HG02571 (cell line): ENCODE measurements around the gene CATSPERB.
"Not testable (repeated sequence)": the region's sequence is repeated elsewhere in the genome, so short reads cannot be mapped to it uniquely, and the experiment has no call there.

ENCODE experiments used
- ATAC-seq: cut with Tn5 transposase; IDR thresholded peaks from one replicate; pipeline ENCODE4 v1.9.1; 2021; ENCODE audit warnings: mild to moderate bottlenecking, moderate library complexity; ENCODE audit not compliant: unreplicated experiment

CATSPERB gene

GRCh38 chr14:91679273-91679672, 52.6 kb downstream of the CATSPERB start:
- no peak for ATAC-seq

GRCh38 chr14:91677687-91678086, 54.2 kb downstream of the CATSPERB start:
- ATAC-seq = not testable (repeated sequence)

DNA sequence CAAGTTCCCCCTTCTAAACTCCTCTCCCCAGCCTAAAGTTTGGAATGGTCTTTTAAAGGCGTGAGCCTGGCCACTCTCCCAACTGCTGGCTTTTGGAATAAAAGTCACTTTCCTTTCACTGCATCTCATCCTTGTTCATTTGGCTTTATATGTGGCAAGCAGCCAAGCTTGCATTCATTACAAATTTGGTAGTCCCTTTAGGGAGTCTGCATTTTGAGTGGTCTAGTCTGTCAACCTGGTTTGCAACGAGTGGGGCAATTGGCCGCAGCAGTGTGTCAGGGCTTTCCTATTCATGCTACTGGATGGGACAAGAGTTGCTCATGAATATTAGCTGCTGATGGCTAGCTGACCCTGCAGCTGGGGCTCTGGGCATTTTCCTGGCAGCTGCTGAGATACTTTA, 57.0 kb downstream of the CATSPERB start:
- no peak for ATAC-seq

DNA sequence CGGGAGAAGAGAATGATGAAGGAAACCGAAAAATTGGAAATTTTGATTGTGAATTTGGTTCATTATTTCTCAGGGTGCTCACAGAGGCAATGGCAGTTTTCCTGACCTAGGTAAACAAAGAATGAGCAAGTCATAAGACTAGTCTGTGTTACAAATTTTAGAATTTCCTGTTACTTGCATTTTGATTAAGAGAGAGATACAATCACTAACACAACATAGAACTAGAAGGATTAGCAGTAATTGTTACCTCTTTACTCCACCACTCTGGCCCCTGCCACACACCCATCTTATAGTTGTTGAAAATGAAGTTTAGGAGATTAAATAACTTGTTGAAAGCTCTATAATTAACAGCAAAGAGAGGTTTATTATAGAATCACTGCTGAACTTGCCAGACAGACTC, 62.0 kb downstream of the CATSPERB start:
- ATAC-seq = no peak

DNA sequence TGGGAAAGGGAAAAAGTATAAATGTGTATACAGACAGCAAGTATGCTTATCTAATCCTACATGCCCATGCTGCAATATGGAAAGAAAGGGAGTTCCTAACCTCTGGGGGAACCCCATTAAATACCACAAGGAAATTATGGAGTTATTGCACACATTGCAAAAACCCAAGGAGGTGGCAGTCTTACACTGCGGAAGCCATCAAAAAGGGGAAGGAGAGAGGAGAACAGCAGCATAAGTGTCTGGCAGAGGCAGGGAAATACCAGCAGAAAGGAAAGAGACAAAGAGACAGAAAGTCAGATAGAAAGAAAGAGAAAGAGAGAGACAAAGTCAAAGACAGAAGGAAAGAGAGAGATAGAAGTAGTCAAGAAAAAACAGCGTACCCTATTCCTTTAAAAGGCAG, 64.8 kb downstream of the CATSPERB start:
- not testable (repeated sequence) for ATAC-seq

GRCh38 chr14:91660790-91661189, 71.1 kb downstream of the CATSPERB start:
- ATAC-seq = no peak

- ATAC-seq = no peak
Observed at GRCh38 chr14:91654836-91655235, 77.0 kb downstream of the CATSPERB start.

DNA sequence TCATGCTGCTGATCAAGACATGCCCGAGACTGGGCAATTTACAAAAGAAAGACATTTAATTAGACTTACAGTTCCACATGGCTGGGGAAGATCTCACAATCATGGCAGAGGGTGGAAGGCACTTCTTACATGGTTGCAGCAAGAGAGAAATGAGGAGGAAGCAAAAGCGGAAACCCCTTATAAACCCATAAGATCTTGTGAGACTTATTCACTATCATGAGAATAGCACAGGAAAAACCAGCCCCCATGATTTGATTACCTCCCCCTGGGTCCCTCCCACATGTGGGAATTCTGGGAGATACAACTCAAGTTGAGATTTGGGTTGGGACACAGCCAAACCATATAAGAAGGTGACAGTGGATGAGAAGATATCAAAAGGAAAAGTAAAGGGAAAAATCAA, 78.4 kb downstream of the CATSPERB start:
- no peak for ATAC-seq

GRCh38 chr14:91649930-91650329, 82.0 kb downstream of the CATSPERB start:
- no peak for ATAC-seq

DNA sequence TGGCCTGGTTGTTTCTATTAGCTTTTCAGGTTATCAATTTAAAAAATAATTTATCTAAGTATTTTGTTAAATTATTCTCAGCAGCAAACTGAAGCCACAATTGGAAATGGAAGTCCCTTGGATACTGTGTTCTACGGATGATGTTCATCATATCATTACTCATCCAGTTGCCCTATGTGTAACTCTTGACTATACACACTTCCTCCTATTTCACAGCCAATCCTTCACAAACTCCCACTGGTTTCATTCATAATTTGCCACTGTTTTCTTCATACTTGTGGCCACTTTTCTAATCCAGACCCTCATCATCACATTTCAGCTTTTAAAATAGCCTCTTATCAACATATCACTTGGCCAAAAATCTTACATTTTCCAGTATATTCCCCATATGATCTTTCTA, 84.0 kb downstream of the CATSPERB start:
- no peak for ATAC-seq

DNA sequence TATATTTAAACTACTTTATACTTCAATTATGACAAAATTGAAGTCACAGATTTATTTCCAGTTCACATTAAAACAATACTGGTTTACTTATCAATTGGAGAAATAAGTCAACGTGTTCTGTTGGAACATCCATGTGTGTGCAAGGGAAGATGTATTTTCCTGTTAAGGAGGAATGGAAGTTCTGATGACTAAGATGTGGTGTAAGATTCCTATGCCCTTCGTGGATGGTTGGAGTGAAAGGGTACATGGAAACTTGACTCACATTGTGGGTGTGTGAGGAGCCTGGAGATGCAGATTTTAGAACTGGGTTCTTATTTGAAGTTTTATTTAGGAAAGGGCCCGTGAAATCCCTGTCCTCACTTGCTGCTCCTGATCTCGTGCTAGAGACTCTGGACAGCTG, 95.3 kb downstream of the CATSPERB start:
- no peak for ATAC-seq

DNA sequence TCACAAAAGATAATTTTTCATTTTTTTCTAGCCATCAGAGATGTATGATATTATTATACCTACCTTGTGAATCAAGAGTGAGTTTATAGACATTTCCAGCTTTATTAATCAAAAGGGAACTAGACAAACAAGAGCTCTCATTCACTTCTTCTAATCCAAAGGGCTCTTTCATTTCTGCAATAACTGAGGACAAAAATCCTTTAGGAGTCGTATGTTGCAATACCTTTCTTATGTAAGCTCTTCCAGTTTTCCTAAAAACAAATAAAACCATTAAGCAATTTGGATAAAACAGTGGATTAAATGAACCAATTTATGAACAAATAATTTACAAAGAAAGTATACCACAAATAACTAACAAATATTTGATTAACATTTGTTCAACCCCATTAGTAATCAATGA, 107.1 kb downstream of the CATSPERB start:
- no peak for ATAC-seq

DNA sequence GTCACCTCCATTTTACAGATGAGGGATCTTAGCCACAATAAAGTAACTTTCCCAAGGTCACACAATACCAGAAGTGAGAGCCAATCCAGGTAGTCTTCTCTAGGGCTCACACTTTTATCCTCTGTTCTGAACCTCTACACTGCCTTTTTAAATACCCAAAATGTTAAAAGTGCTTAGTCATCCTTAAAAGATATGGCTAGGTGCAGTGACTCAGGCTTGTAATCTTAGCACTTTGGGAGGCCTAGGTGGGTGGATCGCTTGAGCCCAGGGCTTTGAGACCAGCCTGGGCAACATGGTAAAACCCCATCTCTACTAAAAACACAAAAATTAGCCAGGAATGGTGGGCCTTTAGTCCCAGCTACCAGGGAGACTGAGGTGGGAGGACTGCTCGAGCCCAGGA, 117.7 kb downstream of the CATSPERB start:
- ATAC-seq = no peak

GRCh38 chr14:91613459-91614112, 118.3 kb downstream of the CATSPERB start:
- no peak for ATAC-seq

DNA sequence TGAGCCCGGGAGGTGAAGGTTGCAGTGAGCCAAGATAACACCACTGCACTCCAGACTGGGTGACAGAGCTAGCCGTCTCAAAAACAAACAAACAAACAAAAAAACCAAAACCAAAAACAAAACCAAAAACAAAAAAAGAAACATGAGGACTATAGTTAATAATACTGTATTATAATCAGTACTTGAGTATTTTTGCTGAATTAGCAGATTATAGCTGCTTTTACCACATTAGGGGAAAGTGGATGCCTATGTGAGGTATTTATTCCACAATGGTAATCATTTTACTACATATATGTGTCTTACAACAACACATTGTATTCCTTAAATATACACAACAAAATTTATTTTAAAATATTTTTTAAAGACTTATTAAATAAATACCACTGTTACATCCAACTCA, 120.4 kb downstream of the CATSPERB start:
- no peak for ATAC-seq

GRCh38 chr14:91609161-91609560, 122.7 kb downstream of the CATSPERB start:
- ATAC-seq = no peak

GRCh38 chr14:91607322-91608047, 124.4 kb downstream of the CATSPERB start:
- no peak for ATAC-seq

DNA sequence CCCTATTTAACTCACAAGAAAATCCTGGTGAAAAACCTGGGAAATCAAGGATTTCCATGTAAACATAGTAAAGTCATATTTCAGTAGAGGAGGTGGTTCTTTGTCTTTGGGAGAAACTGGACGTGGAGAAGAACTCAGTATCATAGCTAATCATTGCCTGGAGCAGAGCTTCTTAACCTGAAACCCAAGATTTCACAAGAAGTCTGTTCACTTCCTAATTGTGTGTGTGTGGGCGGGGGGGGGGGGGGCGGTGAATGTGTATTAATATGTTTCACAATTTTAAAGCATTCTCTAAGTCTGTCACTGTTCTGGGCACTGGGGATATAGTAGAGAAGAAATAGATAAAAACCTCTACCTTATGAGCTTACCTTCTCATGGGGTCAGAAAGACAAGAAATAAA, 125.0 kb downstream of the CATSPERB start:
- no peak for ATAC-seq

- not testable (repeated sequence) for ATAC-seq
Observed at GRCh38 chr14:91604611-91605010, 127.3 kb downstream of the CATSPERB start.

DNA sequence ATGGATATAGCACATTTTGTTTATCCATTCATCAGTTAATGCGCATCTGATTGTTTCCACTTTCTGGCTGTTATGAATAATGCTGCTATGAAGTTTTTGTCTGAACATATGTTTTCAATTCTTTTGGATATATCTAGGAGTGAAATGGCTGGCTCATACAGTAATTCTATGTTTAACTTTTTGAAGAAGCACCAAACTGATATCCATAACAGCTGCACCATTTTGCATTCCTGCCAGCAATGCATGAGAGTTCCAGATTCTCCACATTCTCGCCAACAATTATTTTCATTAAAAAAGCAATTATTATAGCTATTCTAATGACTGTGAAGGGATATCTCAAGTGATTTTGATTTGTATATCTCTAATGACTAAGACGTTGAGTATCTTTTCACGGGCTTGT, 131.9 kb downstream of the CATSPERB start:
- ATAC-seq = no peak

GRCh38 chr14:91595736-91596135, 136.2 kb downstream of the CATSPERB start:
- ATAC-seq = no peak

GRCh38 chr14:91593957-91594356, 137.9 kb downstream of the CATSPERB start:
- ATAC-seq = not testable (repeated sequence)

GRCh38 chr14:91586410-91586809, 145.5 kb downstream of the CATSPERB start:
- ATAC-seq = no peak
